Psoas muscle (tissue), 8 donors: Measurements from ENCODE around the gene ERC2. TPM values are rescaled to one million over a fixed set of nuclear protein-coding genes. Genes with fewer than 3 reads are reported as not detected.

Experiments
- ATAC-seq, 4 donors: fragments of 200-7000 bp; cut with Tn5 transposase; one replicate each; pipeline ENCODE4 v1.9.1; 2020; ENCODE audit warnings: moderate library complexity in 3 of 4, mild to moderate bottlenecking in 2 of 4
- DNase-seq, 2 donors: peaks; one replicate each; pipeline ENCODE4 v3.0.0-alpha.2; 2020
- H3K27ac ChIP-seq: fragments of 200-600 bp; one replicate; pipeline ENCODE4 v1.8.0; 2022
- H3K27me3 ChIP-seq, 3 donors: fragments of 200-600 bp in 1 of 3; one replicate each; pipeline versions ENCODE4 v1.6.1 to v1.8.0; 2013 to 2022; ENCODE audit warnings: low read length in 2 of 3, mild to moderate bottlenecking in 2 of 3, moderate library complexity in 1 of 3; ENCODE audit not compliant: insufficient read depth in 3 of 3
- H3K36me3 ChIP-seq, 2 donors: fragments of 200-600 bp in 1 of 2; one replicate each; pipeline versions ENCODE4 v1.6.1 to v1.8.0; 2013 to 2022; ENCODE audit warnings: low read depth in 1 of 2, mild to moderate bottlenecking in 1 of 2, moderate library complexity in 1 of 2; ENCODE audit not compliant: insufficient read depth in 1 of 2
- H3K4me1 ChIP-seq: fragments of 200-600 bp; one replicate; pipeline ENCODE4 v1.8.0; 2022
- H3K4me3 ChIP-seq: fragments of 200-600 bp; one replicate; pipeline ENCODE4 v1.8.0; 2022; ENCODE audit warnings: mild to moderate bottlenecking
- H3K9me3 ChIP-seq: fragments of 200-600 bp; one replicate; pipeline ENCODE4 v1.8.0; 2022
- WGBS, 3 donors: extraction: QIAGEN DNeasy Blood & Tissue Kit; methylation state at CpG; one replicate each; pipeline versions ENCODE4 v1.1.6 to v1.1.7; 2013; 5-methylcytosine and 5-hydroxymethylcytosine counted together
- intact Hi-C, 2 donors: fragments of 100-400 bp; cut with DNase I; formaldehyde crosslinking; loops; one replicate each; pipeline versions ENCODE4 v1.11.0 to v1.14.2; 2022
- polyA plus RNA-seq, 3 donors: library from polyadenylated mRNA; stranded (reverse); fragments of 200-250 nt; gene quantifications; one replicate each; pipeline ENCODE4 v1.2.3, GENCODE V29; 2013
- total RNA-seq, 4 donors: library from RNA; stranded (reverse); fragmentation: NEBNext Ultra II Directional in 2 of 4; extraction: Animal tissue kit (Norgen Biotek cat#: 25700) in 2 of 4; gene quantifications; one replicate each; pipeline versions ENCODE4 v1.2.1 to v1.2.4, GENCODE V29; 2021 to 2023
- TF ChIP-seq, protein P1 (sequence below): fragments of 200-600 bp; IDR thresholded peaks from one replicate; pipeline ENCODE4 v1.8.0; 2022; ENCODE audit warnings: antibody characterized with exemption
- donor health status: healthy with polysubstance abuse.
- donor health status: DM: no; HTN: no; CAD: no; lungs with moderate emphysema.
- donor health status: Bipolar disorder and iron deficiency.
- donor health status: healthy.
- donor health status: DM: yes; HTN: yes; CAD: no.
- donor health status: DM: no; HTN: no; CAD: no.
- donor health status: DM: no; HTN: no; CAD: no.
- donor health status: DM: yes; HTN: yes; CAD: no.

ERC2 gene
- total and polyA plus RNA-seq, 7 donors, result 0.04 to 0.15 TPM; not detected in 5

DNA sequence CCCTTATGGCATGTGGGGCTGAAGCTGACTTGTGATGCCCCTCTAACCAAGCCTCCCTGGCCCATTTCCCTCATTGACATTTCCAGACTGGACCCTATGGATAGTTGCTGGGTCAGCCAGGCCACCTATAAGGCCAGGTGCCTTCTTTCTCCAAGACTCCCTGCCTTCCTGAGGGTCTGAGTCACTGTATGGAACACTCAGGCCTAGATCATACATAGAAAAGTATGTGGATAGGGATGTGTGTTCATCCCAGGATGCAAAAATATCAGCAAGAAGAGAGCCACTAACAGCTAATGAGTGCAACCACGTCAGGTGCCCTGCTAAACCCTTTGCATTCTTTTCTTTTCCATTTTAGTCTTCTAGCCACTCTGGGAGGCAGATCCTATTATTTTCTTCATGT lies 812.7 kb downstream of the ERC2 start:
- TF ChIP-seq, protein P1, sequence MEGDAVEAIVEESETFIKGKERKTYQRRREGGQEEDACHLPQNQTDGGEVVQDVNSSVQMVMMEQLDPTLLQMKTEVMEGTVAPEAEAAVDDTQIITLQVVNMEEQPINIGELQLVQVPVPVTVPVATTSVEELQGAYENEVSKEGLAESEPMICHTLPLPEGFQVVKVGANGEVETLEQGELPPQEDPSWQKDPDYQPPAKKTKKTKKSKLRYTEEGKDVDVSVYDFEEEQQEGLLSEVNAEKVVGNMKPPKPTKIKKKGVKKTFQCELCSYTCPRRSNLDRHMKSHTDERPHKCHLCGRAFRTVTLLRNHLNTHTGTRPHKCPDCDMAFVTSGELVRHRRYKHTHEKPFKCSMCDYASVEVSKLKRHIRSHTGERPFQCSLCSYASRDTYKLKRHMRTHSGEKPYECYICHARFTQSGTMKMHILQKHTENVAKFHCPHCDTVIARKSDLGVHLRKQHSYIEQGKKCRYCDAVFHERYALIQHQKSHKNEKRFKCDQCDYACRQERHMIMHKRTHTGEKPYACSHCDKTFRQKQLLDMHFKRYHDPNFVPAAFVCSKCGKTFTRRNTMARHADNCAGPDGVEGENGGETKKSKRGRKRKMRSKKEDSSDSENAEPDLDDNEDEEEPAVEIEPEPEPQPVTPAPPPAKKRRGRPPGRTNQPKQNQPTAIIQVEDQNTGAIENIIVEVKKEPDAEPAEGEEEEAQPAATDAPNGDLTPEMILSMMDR, result no peak

GRCh38 chr3:55654123-55654760 lies 814.0 kb downstream of the ERC2 start:
- H3K27me3 ChIP-seq, result peaks cover 0 to 5% (median 0%) of the 10 kb centered on the region in 3 donors
- TF ChIP-seq, protein P1, result no peak
- H3K27ac ChIP-seq, result no peak overlapping the region
- no peaks in the 10 kb centered on the region for H3K36me3 ChIP-seq
- intact Hi-C loops, result no loop called here
- DNase-seq (no peak), ATAC-seq (no peak)
- WGBS, 3 donors, result 68 to 76% (median 70%) methylated on average over 7 of the region's 7 CpGs
- no peaks in the 10 kb centered on the region for H3K9me3 ChIP-seq
- no peak overlapping the region for H3K4me3 ChIP-seq
- no peaks in the 10 kb centered on the region for H3K4me1 ChIP-seq

More for the DNA sequence above, 812.7 kb downstream of the ERC2 start:
- no peak for DNase-seq
- no peak overlapping the region for H3K4me3 ChIP-seq
- H3K4me1 ChIP-seq, result no peaks in the 10 kb centered on the region
- H3K36me3 ChIP-seq, result no peaks in the 10 kb centered on the region
- H3K27me3 ChIP-seq, result no peaks in the 10 kb centered on the region
- intact Hi-C loops, result no loop called here
- no peak overlapping the region for H3K27ac ChIP-seq
- 91 to 93% (median 92%) methylated on average over 1 of the region's 1 CpG for WGBS, 3 donors
- no peaks in the 10 kb centered on the region for H3K9me3 ChIP-seq
- ATAC-seq, result no peak

- DNase-seq, result no peak
- no peaks in the 10 kb centered on the region for H3K4me1 ChIP-seq
These were observed 817.3 kb downstream of the ERC2 start for GRCh38 chr3:55651011-55651410.

GRCh38 chr3:55650011-55650410 lies 818.3 kb downstream of the ERC2 start:
- Histone ChIP-seq H3K27me3 (peaks cover 0 to 15% (median 0%) of the 10 kb centered on the region in 3 donors), H3K4me3 (no peak overlapping the region), H3K36me3 (no peaks in the 10 kb centered on the region), H3K9me3 (no peaks in the 10 kb centered on the region), H3K4me1 (no peaks in the 10 kb centered on the region), H3K27ac (no peak overlapping the region)
- DNase-seq (no peak), ATAC-seq (no peak)
- TF ChIP-seq, protein P1, result no peak
- intact Hi-C loops, result no loop called here
- WGBS, 3 donors, result 73 to 92% (median 83%) methylated on average over 4 of the region's 4 CpGs

More at GRCh38 chr3:55651011-55651410, 817.3 kb downstream of the ERC2 start:
- peaks cover 0 to 15% (median 0%) of the 10 kb centered on the region in 3 donors for H3K27me3 ChIP-seq
- ATAC-seq, result no peak
- 72 to 80% (median 74%) methylated on average over 3 of the region's 3 CpGs for WGBS, 3 donors
- no peak overlapping the region for H3K4me3 ChIP-seq
- no peaks in the 10 kb centered on the region for H3K36me3 ChIP-seq
- H3K9me3 ChIP-seq, result no peaks in the 10 kb centered on the region
- intact Hi-C loops, result no loop called here
- TF ChIP-seq, protein P1, result no peak
- no peak overlapping the region for H3K27ac ChIP-seq

DNA sequence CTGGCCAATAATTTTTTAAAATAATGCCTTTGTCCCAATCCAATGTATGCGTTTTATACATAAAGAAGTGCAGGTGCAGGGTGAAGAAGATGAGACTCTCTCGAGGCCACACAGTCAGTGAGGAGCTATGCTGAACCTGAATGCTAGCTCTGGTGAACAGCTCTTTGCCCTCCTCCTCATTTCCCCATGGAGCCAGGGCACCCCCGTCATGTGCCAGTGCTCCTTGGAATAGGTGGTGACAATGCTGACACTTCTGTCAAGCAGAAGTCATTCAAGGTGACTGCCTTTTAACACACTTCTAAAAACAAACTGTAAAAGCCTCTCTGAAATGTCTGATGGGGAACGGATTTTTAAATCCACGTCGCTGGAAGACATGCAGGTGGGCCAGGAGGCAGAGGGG lies 818.7 kb downstream of the ERC2 start:
- ATAC-seq (no peak), DNase-seq (no peak)
- no peaks in the 10 kb centered on the region for H3K4me1 ChIP-seq
- no peak overlapping the region for H3K27ac ChIP-seq
- TF ChIP-seq, protein P1, result no peak
- peaks cover 0 to 15% (median 0%) of the 10 kb centered on the region in 3 donors for H3K27me3 ChIP-seq
- H3K9me3 ChIP-seq, result no peaks in the 10 kb centered on the region
- no peak overlapping the region for H3K4me3 ChIP-seq
- WGBS, 3 donors, result 62 to 67% (median 65%) methylated on average over 6 of the region's 6 CpGs
- intact Hi-C loops, result no loop called here
- no peaks in the 10 kb centered on the region for H3K36me3 ChIP-seq
